ENCODE data around the gene MAPK7. TPM values are rescaled to one million over a fixed set of nuclear protein-coding genes. Genes with fewer than 3 reads are reported as not detected.

The MAPK7 gene
- 4.1 and 6.7 TPM in 2 replicates for total RNA-seq (2014; rRNA removed; shearing (Covaris generic))

- no peak for DNase-seq (ENCODE audit: low read depth)
Observed at GRCh38 chr17:19378416-19379360, at the start of gene MAPK7. Gene MAPK7 (plus strand): TSS chr17:19378498. CDS start chr17:19378901, 403 bp downstream.

GRCh38 chr17:19329136-19329535 lies 49.2 kb upstream of the MAPK7 start:
- no peak for DNase-seq (ENCODE audit: low read depth)

DNA sequence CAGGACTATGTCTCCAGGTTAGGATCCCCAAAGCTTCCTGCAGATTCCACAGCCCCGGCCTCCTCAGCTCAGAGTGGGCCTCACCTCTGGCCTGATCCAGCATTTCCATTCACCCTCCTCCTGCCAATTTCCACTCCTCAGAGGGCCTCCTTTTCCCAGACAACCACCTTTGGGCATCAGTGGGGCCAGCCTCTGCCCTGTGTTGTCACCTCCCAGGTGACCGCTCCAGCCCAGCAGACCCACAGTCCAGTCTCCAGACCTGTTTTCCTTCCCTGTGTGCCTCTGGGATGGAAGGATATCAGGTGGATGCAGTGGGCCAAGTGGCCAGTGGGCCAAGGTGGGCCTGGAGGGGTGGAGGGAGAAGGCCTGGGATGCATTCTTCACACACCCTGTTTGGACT lies 48.5 kb upstream of the MAPK7 start:
- no peak for DNase-seq (ENCODE audit: low read depth)

DNA sequence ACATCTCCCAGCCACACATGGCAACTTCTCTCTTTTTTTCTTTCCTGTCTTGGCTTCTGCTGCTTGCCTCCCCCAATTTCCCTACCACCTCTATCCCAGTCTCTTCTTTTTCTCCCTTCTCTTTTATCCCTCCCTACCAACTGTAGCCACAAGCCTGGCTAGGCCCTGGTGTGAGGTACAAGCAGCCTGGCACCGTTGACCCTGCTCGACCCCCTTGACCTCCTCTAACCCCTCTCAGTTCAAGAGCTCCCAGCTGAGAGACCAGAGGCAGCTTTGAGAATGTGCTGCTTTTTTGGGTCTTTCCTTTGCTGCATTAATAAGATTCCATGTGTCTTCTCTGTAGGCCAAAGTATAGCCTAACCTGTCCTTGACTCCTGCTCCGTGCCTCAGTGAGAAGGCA lies 48.0 kb upstream of the MAPK7 start:
- DNase-seq (ENCODE audit: low read depth) = no peak

DNA sequence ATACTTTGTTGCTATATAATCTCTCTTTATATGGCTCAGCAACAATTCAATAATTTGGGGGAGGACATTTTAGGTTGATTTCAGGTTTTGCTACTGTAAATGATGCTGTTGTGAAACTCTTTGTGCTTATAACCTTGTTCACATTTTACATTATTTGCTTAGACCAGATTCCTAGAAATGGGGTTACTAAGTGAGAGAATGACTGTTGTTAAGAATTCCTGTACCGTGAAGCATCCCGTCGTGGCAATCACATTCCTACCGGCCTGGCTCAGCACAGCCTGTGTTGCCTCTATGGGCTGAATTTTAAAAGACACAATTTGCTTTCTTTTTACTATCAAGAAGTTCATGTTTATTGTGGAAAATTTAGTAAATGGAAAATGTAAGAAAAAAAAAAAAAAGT lies 47.2 kb upstream of the MAPK7 start:
- DNase-seq (ENCODE audit: low read depth) = no peak

DNA sequence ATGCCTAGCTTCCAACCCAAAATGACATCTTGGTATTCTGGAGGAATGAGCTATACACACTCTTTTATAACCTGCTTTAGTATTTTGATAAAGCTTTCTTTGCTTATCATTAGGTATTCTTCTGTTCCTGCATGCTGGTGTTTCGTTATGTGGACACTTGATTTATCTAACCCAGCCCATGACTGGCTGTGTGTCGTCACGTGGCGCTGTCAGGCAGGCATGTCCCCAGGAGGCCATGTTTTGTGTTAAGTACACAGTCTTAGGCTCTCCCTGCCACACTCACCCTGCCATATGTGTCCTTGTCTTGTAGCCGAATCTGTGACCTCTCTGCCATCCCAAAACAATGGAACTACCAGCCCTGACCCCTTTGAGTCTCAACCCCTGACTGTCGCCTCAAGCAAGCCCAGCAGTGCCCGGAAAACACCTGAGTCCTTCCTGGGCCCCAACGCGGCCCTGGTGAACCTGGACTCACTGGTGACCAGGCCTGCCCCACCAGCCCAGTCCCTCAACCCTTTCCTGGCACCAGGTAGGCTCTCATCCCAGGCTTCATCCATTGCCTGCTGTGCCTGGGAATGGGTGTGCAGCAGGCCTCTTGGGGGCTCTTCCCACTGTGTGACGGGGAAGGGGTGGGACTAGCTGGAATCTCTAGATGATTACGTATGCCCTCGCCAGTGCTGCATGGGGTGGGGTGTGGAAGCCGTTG lies 46.6 kb upstream of the MAPK7 start:
- DNase-seq (ENCODE audit: low read depth) = no peak

- no peak for DNase-seq (ENCODE audit: low read depth)
Observed at GRCh38 chr17:19332371-19333131, 45.7 kb upstream of the MAPK7 start.

- DNase-seq (ENCODE audit: low read depth) = no peak
Observed at GRCh38 chr17:19333132-19333440, 45.2 kb upstream of the MAPK7 start.

DNA sequence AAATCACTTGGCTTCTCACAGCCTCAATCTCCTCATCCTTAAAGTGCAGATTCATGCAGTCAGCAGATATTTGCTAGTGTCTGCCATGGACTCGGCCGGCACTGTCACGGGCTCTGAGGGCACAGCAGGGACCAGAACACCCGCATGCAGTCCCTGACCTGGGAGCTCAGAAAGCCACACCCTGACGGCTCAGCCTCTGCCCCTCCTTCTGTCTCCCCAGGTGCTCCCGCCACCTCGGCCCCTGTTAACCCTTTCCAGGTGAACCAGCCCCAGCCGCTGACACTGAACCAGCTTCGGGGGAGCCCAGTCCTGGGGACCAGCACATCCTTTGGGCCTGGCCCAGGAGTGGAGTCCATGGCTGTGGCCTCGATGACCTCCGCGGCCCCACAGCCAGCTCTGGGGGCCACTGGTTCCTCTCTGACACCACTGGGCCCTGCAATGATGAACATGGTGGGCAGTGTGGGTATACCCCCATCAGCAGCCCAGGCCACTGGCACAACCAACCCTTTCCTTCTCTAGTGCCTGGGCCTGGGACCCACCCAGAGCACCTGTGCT lies 44.5 kb upstream of the MAPK7 start:
- no peak for DNase-seq (ENCODE audit: low read depth)

- no peak for DNase-seq (ENCODE audit: low read depth)
Observed at GRCh38 chr17:19334331-19334730, 44.0 kb upstream of the MAPK7 start.

GRCh38 chr17:19335951-19336631 lies 42.2 kb upstream of the MAPK7 start:
- no peak for DNase-seq (ENCODE audit: low read depth)

DNA sequence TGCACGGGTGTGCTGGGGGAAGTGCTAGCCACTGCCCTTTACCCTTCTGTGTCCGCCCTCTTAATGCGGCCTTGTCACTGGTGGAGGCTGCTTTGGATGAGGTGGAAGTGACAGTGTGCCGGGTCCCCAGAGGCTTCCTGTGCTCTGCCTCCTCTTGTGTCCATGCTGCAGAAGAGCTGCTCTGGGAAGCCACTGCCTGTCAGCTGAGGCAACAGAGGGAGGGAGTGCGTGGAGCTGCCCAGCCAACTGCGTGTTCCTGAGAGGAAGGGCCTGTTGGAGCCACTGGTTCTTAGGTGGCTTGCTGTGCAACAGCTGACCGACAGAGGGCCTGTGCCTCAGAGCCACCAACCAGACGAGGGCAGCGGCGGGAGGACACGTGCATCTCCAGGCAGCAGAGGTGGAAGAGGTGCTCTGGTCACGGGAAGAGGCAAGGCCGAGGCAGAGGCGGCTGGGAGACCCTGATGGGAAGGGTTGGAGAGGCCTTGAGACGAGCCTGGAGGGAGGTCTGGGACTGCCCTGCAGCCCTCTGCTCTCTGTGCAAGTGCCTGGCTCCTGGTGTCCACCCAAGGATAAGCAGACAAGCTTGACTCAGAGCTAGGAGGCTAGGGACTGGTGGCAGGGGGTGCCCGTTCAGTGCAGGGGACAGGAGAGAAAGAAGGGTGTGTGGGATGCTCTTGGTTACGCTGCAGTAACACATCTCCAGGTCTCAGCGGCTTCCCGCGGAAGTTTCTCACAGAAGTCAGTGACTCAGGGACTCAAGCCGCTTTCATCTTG lies 41.2 kb upstream of the MAPK7 start:
- no peak for DNase-seq (ENCODE audit: low read depth)

- DNase-seq (ENCODE audit: low read depth) = no peak
Observed at GRCh38 chr17:19337712-19338023, 40.6 kb upstream of the MAPK7 start.

GRCh38 chr17:19338031-19338990 lies 40.0 kb upstream of the MAPK7 start:
- peak; percentile 40 for DNase-seq (ENCODE audit: low read depth)

GRCh38 chr17:19339341-19339815 lies 38.9 kb upstream of the MAPK7 start:
- no peak for DNase-seq (ENCODE audit: low read depth)

DNA sequence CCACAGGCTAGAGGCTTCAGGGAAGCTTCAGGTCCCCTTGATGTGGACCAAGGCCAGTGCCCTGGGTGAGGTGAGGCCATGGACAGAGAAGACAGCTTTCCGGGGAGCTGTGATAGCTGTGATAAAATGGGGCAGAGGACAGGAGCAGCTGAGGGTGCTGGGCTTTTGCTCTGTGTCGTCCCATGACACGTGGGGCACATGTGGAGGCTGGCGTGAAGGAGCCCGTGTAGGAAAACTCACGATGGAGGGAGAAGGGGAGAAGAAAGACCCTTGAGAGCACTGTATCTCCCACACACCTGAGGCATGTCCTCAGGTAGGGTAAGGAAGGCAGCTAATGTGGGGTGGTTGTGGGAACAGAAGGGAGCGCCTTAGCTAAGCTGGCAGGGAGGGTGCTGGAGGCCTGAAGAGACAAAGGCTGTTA lies 37.1 kb upstream of the MAPK7 start:
- DNase-seq (ENCODE audit: low read depth) = no peak

- peak; percentile 6 for DNase-seq (ENCODE audit: low read depth)
Observed at GRCh38 chr17:19341641-19342610, 36.4 kb upstream of the MAPK7 start.

GRCh38 chr17:19342611-19343255 lies 35.6 kb upstream of the MAPK7 start:
- DNase-seq (ENCODE audit: low read depth) = no peak
